Subcutaneous adipose tissue (tissue), 4 donors: ENCODE data around the gene VLDLR. TPM values are rescaled to one million over a fixed set of nuclear protein-coding genes. Genes with fewer than 3 reads are reported as not detected.

Experiments
- total RNA-seq, 4 donors: library from RNA; depleted of rRNA; stranded (reverse); fragments of >200 nt; gene quantifications; one replicate each; pipeline ENCODE4 v1.1.0, GENCODE V29; 2016
- TF ChIP-seq, protein P1 (sequence below): fragments of 450-650 bp; IDR thresholded peaks from one replicate; pipeline ENCODE4 v1.5.1; 2016; ENCODE audit warnings: low read depth, mild to moderate bottlenecking, control low read depth, antibody characterized with exemption, moderate library complexity

Gene VLDLR
- total RNA-seq, 4 donors from 2014 or later, result 8.8 to 16.0 (median 14.2) TPM

DNA sequence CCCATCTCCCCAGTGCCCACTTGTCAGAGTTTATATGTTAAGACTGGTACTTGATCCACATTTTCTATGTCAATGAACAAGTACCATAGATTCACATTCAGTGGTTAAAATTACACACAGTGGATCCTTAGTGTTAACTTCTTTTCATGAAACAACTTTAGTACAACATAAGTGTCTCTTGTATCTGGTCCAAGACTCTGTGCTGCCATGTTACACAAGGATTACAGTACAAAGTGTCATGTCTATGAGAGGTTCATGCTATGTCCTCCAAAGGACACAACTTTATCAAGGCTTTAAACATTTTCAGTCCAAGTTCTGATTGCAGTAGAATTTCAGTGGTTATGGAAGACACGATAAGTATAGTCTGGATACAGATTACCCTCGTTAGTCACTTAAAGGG is 13.3 kb upstream of the VLDLR start:
- TF ChIP-seq, protein P1, sequence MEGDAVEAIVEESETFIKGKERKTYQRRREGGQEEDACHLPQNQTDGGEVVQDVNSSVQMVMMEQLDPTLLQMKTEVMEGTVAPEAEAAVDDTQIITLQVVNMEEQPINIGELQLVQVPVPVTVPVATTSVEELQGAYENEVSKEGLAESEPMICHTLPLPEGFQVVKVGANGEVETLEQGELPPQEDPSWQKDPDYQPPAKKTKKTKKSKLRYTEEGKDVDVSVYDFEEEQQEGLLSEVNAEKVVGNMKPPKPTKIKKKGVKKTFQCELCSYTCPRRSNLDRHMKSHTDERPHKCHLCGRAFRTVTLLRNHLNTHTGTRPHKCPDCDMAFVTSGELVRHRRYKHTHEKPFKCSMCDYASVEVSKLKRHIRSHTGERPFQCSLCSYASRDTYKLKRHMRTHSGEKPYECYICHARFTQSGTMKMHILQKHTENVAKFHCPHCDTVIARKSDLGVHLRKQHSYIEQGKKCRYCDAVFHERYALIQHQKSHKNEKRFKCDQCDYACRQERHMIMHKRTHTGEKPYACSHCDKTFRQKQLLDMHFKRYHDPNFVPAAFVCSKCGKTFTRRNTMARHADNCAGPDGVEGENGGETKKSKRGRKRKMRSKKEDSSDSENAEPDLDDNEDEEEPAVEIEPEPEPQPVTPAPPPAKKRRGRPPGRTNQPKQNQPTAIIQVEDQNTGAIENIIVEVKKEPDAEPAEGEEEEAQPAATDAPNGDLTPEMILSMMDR, result no peak

DNA sequence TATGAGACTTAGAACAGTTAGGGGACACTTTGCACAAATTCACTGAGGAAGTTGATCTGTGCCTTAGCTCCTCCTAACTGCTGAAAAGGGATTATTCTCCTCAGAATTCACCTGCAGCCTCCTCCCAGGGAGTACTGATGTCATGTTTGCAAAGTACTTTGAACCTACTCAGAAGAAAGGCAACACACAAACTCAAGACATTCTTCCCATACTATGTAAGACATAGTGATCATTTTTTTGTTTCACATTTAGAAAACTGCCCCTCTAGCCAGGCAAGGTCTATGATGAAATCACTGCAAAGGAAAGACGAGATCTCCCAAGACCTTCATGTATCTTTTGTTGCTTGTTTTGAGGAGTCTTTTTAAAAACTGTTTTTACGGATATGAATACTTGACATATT is 10.6 kb upstream of the VLDLR start:
- TF ChIP-seq, protein P1, result no peak

DNA sequence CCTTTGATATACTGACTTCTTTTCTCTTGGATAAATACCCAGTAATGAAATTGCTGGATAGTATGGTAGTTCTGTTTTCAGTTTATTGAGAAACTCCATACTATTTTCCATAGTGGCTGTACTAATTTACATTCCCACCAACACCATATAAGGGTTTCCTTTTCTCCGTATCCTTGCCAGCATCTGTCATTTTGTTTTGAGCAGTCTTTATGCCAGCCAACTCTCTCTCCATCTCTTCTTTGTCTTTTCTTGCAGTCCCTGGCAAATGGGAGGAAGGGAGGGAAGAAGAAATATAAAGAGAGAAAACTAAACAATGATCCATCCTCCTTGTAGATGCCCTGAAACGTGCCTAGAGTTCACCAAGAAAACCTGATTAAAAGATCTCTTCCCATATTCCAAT is 9.6 kb upstream of the VLDLR start:
- TF ChIP-seq, protein P1, result no peak

DNA sequence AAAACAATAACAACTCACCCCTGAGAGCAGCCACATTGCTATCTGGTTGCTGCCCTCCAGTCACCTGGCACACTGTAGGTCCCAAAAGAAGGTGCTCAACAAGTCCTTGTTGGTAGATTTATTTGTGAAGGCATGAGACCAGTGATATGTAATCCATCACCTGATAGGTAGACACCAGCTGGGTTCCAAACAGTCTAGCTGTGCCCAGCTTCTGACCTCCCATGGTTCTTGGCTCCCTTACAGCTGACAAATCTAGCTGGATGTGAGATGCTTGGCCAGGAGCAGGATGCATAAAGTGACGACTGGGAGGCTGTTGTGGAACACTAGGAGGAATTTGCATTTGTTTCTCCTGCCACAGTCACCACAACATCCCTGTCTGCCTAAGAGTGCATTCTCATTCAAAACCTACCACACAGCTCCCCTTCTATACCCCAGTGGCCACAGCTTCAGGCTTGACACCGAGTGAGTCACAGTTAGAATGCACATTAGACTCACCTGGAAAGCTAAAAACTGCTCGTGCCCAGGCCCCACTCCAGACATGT is 7.8 kb upstream of the VLDLR start:
- TF ChIP-seq, protein P1, result no peak

DNA sequence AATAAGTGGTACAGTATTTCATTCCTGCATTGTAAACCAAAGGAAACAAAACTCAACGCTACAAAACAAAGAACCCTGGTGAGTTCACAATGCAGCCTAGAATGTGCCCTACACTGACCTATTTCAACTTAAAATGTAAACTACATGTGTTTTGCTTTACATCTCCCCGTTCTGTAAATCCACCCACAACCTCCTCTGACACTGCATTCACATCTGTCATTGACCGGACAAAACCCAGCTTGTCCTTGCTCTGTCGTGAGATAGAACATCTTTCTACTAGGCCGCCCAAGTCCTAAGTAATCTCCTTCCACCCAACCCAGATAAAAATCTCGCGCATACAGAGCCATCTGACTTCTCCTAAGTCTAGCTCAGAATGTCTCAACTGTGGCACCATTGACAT is 6.1 kb upstream of the VLDLR start:
- TF ChIP-seq, protein P1, result no peak

DNA sequence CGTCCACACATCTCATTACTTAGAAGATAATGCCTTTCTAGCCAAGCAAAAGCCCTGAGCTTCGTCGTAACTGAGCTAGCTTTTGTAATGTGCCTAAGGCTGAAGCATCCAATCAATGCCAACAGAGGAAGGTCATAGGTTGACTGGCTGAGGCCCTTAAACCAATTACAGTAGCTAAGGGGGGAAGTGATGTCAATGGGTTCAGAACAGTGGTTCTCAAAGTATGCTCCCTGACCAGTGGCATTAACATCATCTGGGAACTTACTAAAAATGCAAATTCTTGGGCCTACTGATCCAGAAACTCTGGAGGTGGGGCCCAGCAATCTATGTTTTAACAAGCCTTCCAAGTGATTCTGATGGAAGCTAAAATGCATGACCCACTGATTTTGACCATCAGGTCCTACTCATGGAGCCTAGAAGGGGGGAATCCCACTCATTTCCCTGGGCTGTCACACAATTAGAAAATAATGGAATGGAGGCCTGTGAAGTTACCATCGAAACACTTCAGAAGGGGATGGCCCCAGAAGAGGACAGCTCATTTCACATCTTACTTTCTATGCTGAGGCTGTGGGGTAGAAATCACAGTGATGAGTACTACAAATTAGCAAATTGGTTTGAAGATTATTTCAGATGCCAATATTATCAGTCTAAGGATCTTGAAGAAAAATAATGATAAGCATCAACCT is 4.8 kb upstream of the VLDLR start:
- TF ChIP-seq, protein P1, result no peak

DNA sequence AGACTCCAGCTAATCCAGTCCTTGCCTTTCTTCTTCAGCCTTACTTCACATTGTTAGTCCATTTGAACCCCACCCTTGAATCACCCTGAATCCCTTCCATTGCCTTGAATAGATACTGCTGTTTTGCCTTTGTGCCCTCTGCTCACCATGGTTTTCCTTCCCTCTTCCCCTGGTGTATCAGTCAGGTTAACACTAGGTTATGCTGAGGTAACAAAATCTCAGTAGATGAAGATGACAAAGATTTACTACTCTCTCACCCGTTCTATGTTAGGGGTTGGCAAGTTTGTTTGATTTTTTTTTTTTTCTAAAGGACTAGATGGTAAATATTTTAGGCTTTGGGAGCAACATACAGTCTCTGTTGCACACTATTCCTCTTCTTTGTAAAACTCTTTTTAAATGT is 3.3 kb upstream of the VLDLR start:
- TF ChIP-seq, protein P1, result no peak
